GM12875 (cell line): ENCODE data around the gene ASCC1.

ENCODE experiments used
- H3K4me3 ChIP-seq: one replicate; pipeline ENCODE4 v1.5.1; 2011; ENCODE audit warnings: low read depth, low read length, control low read depth
- TF ChIP-seq, protein P1 (sequence below): IDR thresholded peaks from 2 replicates; pipeline ENCODE4 v1.5.1; 2011; ENCODE audit warnings: low read depth, mild to moderate bottlenecking, control low read depth, inconsistent platforms, low read length, moderate library complexity, borderline replicate concordance; ENCODE audit not compliant: insufficient read depth

The ASCC1 gene

DNA sequence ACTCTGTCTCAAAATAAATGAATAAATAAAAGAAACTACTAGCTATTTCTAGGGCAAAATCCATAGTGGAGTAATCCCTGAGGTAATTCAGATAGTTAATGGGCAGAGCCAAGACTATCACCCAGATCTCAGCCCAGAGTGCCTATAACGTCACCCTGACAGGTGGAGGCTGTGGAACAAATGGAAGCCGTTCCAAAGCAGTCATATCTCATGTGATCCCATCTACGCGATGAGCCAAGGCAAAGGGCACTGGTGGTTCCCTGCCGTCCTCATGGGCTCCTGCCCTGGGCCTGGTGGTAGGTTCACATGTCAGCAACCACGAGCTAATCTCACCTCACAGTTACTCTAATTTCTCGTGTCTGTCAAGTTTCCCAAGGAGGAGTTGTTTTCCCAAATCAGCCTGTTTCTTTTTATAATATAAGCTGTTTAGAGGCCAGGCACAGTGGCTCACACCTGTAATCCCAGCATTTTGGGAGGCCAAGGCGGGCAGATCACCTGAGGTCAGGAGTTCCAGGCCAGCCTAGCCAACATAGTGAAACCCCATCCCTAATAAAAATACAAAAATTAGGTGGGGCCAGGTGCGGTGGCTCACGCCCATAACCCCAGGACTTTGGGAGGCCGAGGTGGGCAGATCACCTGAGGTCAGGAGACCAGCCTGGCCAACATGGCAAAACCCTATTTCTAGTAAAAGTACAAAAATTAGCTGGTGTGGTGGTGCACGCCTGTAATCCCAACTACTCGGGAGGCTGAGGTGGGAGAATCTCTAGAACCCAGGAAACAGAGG, 22.5 kb upstream of the ASCC1 start:
- no peak overlapping the region for H3K4me3 ChIP-seq
- TF ChIP-seq, protein P1, sequence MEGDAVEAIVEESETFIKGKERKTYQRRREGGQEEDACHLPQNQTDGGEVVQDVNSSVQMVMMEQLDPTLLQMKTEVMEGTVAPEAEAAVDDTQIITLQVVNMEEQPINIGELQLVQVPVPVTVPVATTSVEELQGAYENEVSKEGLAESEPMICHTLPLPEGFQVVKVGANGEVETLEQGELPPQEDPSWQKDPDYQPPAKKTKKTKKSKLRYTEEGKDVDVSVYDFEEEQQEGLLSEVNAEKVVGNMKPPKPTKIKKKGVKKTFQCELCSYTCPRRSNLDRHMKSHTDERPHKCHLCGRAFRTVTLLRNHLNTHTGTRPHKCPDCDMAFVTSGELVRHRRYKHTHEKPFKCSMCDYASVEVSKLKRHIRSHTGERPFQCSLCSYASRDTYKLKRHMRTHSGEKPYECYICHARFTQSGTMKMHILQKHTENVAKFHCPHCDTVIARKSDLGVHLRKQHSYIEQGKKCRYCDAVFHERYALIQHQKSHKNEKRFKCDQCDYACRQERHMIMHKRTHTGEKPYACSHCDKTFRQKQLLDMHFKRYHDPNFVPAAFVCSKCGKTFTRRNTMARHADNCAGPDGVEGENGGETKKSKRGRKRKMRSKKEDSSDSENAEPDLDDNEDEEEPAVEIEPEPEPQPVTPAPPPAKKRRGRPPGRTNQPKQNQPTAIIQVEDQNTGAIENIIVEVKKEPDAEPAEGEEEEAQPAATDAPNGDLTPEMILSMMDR: no peak

DNA sequence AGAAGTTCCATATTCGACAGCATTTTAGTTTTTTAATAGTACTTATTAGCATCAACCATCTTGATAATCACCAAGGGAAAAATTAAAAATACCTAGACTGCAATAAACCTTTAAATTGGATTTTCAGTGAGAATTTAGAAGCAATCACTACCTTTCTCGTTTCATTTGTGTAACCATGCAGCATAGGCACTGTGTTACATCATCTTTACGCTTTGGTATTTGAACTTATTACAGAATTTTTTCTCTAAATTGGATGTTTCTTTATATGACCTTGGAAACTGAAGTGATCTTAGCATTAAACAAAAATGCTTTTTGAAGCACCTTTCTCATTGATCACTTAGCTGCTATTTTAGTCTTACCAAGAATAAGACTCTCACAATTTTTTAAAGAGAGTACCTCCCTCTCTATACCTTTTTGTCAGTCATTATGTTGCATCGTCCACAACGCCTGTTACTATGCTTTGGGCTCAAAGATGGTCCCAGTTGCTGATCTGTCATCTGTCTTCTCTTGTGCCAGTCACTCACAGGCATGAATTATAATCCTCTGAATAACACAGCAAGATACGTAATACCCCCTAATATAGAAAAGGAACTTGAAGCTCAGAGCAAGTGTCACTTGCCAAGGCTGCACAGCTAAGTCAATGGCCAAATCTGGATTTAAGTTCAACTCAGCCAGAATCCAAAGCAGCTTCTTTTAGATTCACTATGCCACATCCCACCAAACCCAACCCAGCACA, 19.6 kb upstream of the ASCC1 start:
- TF ChIP-seq, protein P1: no peak
- no peak overlapping the region for H3K4me3 ChIP-seq

DNA sequence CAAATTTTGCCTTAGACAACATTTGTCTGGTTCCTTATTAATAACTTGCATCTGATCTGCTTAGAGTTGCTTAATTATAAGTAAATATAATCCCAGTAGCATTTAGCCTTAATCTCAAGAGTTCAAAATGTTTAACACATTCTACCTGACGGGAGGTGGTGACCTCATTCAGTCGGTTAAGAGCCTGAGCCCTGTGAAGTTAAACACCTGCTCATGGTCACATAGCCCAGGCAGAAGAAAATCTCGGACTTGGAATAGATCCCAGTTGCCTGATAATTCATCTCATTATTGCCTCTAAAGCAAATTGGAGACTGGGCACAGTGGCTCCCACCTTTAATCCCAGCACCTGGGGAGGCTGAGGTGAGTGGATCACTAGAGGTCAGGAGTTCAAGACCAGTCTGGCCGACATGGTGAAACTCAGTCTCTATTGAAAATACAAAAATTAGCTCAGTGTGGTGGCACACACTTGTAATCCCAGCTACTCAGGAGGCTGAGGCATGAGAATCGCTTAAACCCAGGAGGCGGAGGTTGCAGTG, 18.6 kb upstream of the ASCC1 start:
- TF ChIP-seq, protein P1: no peak
- H3K4me3 ChIP-seq: no peak overlapping the region

DNA sequence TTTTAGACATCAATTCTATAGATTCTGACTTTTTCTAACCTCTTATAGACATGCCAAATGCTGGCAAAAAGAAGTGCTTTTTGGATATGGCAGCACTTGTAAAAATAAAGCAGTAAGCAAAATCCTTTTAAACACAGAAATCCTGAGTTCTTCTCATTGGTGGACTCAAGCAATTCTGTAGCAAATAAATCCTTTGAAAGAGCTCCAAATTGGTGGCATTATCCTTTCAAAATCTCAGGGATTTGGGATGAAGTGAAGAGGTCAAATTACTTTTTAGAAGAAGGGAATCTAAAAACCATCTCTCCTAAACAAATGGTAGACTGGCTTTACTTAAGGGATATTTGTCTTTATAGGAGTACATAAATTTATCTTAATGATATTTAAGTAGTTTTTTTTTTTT, 17.5 kb upstream of the ASCC1 start:
- no peak overlapping the region for H3K4me3 ChIP-seq
- TF ChIP-seq, protein P1: no peak

DNA sequence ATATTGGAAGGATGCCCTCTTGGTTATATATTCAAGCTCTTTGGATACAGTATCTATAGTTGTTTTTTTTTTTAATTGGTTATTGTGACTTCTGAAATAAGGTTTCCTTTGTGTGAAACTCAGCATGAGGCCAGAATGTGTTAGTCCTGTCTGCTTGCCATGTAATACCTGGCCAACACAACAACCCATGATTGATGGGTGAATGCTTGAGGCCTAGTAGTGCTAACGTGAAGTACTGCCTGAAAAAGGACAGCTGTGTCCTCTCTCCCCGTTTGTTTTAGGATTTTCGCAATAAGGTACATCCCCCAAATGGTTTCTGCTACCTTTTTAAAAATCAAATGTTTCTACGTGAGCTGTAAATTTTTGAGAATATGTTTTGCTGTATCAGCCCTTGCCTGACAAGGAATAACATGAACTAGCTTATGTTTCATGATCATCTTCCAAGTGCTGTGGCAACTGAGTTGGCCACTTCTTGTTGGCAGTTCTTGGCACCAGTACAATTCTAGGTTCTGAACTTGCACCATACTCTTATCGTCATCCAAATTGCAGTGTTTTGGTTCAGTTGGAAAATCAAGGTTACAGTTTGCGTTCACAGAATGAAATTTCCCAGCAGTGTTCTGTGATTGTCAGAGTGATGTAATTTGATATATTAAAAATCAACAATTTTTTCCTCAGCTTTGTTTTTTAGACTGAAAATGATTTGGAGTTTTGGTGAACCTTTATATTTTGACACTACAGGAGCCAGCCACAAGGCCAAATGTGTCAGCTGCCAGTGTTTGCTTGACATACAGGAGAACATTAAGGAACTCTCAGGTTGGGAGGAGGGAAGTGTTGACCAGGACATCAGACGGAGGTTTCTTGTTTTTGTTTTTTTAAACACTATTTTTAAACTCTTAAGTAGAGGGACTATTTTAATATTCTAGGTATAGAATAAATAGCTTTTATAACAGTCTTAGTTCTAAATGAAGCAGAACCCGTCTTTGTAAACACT, 13.5 kb upstream of the ASCC1 start:
- no peak overlapping the region for H3K4me3 ChIP-seq
- TF ChIP-seq, protein P1: no peak

DNA sequence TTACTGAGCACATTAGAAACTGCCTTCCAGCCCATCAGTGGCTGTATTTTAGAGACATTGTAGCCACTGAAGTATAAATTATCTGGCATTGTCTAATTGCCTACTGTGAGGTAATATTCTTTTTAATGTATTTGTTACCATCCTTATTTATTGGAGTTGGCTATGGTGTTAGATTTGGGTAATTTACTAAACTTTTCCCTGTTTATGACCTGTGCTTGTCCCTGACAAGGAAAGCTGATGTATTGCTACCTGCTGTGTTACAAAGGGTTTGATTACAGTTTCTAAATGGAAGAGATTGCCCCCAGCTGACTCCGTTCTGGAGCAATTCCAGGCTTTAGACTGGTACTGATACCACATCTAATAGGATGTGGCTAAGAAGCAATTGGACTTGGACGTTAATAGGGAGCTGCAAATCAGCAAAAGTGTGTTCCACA, 12.3 kb upstream of the ASCC1 start:
- H3K4me3 ChIP-seq: no peak overlapping the region
- TF ChIP-seq, protein P1: no peak
